HG03108 (cell line): ENCODE measurements around the gene TAF9.
"Not testable (repeated sequence)": the region's sequence is repeated elsewhere in the genome, so short reads cannot be mapped to it uniquely, and the experiment has no call there.

ENCODE experiments used
- ATAC-seq: cut with Tn5 transposase; IDR thresholded peaks from one replicate; pipeline ENCODE4 v1.9.1; 2021; ENCODE audit warnings: moderate library complexity; ENCODE audit not compliant: unreplicated experiment

Gene TAF9

DNA sequence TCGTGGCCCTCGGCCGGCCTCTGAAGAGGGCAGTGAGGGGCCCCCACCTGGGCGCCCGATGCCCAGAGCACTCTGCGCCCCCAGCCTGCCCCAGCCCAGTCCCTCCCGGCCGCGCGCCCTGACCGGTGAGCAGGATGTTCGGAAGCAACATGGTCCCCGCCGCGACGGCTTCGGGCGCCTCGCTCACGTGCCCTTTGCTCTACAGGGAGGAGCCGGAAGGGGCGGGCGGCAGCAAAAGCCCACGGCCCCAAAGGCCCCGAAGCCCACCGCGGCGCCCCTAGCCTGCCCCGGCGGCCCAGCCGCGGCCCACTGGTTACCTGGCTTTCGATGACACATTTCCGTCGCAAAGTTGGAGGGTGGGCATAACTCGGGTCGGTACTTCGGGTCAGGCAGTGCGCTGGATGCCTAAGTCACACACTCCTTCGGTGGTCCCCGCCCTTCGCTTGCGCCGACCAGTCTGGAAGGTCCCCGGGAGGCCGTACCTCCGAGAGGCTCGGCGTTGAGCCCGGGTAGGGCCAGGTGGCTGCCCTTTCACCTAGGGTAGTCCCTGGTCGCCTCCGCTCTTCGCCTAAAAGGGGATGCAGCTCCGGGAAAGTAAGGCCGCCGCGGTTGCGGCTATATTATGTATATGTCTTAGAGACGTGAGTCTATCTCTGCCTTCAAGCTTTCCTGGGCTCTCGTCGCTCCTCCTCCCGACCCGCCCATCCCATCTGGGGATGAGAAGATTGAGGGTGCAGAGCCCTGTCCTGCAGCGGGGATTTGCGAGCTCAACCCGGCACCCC is at the start of gene TAF9, which contains the start of the genes AK6 and RAD17:
TAF9 (minus strand) TSS at position 181 of the 782 bp plus-strand sequence. CDS start 3,783 bp downstream, outside the sequence.
AK6 (minus strand) TSS at position 181 of the 782 bp plus-strand sequence; CDS start at position 151, 30 bp downstream.
RAD17 (plus strand) TSS at position 479 of the 782 bp plus-strand sequence. CDS start 2,391 bp downstream, outside the sequence.
- ATAC-seq = peak; percentile 92

DNA sequence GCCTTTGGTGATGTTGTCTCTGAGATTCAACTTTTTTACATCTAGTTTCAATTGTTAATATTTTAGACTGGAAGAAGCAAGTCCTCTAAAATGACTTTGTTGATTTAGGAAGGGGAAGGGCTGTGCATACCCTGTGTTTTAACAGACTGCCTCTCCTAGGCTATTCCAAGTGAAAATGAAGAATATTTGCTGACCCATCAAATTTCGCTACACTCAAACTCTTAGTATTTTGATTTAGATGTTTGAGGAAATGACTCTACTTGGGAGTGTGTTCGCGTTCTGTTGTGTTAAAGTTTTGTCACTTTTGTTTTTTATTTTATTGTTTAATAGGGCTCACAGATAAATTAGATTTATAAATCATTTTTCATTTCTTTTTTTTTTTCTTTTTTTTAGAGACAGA is 49.2 kb upstream of the TAF9 start:
- no peak for ATAC-seq

DNA sequence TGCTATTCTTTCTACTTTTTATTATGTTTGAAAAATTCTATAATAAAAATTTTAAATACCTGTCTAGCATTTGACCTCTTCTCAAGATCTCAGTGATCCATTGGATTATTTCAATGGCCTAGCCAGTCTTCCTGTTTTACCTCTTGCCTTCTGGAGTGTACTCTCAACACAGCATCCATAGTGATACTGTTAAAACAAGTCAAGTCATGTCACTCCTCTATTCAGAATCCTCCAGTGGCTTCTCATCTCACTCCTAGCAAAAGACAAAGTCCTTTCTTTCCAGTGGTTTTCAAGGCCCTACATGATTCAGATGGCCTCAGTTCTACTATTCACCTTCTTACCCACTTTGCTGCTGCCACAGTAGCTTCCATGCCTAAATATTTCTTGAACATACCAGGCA is 47.4 kb upstream of the TAF9 start:
- ATAC-seq = no peak

GRCh38 chr5:69416180-69416579 is 46.9 kb upstream of the TAF9 start:
- no peak for ATAC-seq

GRCh38 chr5:69415584-69415958 is 46.3 kb upstream of the TAF9 start:
- ATAC-seq = no peak

- peak; percentile 73 for ATAC-seq
Measured at GRCh38 chr5:69414885-69415583, 45.7 kb upstream of the TAF9 start, which contains the start of gene MARVELD2. Gene MARVELD2 (plus strand): TSS chr5:69415116. CDS start chr5:69419386, 4,270 bp downstream.

DNA sequence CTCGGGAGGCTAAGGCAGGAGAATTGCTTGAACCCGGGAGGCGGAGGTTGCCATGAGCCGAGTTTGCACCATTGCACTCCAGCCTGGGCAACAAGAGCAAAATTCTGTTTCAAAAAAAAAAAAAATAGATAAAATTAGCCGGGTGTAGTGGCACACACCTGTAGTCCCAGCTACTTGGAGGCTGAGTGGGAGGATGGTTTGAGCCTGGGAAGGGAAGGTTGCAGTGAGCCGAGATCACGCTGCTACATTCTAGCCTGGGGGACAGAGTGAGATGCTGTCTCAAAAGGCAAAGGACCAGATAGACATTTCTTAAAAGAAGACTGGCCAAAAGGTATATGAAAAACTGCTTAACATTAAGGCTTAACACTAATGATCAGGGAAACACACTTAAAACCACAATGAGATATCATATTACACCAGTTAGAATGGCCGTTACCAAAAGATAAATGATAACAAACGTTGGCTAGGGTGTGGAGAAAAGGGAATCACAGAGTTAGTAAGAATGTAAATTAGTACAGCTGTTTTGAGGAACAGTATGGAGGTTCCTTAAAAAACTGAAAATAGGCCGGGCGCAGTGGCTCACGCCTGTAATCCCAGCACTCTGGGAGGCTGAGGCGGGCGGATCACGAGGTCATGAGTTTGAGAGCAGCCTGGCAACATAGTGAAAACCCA is 35.5 kb upstream of the TAF9 start:
- no peak for ATAC-seq

- no peak for ATAC-seq
Measured at GRCh38 chr5:69378376-69378775, 9.1 kb upstream of the TAF9 start.

- ATAC-seq = peak; percentile 68
Measured at GRCh38 chr5:69374911-69375446, 5.7 kb upstream of the TAF9 start.

- no peak for ATAC-seq
Measured at GRCh38 chr5:69372394-69372793, 3.1 kb upstream of the TAF9 start.

GRCh38 chr5:69370335-69370734 is 1.0 kb upstream of the TAF9 start:
- ATAC-seq = not testable (repeated sequence)

- ATAC-seq = peak; percentile 21
Measured at GRCh38 chr5:69368458-69369339, 621 bp downstream of the TAF9 start.

GRCh38 chr5:69367697-69368279 is 1.5 kb downstream of the TAF9 start:
- ATAC-seq = no peak

GRCh38 chr5:69364850-69365249 is 4.5 kb downstream of the TAF9 start:
- ATAC-seq = no peak

- no peak for ATAC-seq
Measured at GRCh38 chr5:69364414-69364813, 4.9 kb downstream of the TAF9 start.

- no peak for ATAC-seq
Measured at GRCh38 chr5:69360442-69360841, 8.9 kb downstream of the TAF9 start.

GRCh38 chr5:69359699-69360098 is 9.6 kb downstream of the TAF9 start:
- no peak for ATAC-seq

GRCh38 chr5:69350664-69351063 is 18.7 kb downstream of the TAF9 start:
- no peak for ATAC-seq

GRCh38 chr5:69343083-69343482 is 26.2 kb downstream of the TAF9 start:
- no peak for ATAC-seq
